ENCODE data around the gene OMG.

DNA sequence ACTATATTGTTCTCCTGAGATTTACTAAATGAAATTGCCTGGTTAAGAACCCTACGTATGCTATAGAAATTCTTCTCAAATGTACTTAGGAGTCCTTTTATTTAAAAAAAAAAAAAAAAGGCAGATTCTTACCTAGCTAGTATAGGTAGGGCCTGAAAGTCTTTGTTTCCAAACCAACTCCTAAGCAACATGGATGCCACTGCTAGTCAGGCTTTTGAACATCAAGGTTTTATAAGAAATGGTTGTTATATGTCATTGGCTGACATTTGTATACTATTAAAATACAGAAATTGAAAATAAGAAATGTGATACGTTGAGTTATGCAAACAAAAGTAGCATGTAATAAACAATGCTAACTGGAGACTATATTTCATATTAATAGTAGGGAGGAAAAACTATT lies 23.2 kb upstream of the OMG start:
- TF ChIP-seq, protein P1, sequence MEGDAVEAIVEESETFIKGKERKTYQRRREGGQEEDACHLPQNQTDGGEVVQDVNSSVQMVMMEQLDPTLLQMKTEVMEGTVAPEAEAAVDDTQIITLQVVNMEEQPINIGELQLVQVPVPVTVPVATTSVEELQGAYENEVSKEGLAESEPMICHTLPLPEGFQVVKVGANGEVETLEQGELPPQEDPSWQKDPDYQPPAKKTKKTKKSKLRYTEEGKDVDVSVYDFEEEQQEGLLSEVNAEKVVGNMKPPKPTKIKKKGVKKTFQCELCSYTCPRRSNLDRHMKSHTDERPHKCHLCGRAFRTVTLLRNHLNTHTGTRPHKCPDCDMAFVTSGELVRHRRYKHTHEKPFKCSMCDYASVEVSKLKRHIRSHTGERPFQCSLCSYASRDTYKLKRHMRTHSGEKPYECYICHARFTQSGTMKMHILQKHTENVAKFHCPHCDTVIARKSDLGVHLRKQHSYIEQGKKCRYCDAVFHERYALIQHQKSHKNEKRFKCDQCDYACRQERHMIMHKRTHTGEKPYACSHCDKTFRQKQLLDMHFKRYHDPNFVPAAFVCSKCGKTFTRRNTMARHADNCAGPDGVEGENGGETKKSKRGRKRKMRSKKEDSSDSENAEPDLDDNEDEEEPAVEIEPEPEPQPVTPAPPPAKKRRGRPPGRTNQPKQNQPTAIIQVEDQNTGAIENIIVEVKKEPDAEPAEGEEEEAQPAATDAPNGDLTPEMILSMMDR (IDR thresholded peaks at IDR 0.05): no peak
- no peak for TF ChIP-seq EP300 (IDR thresholded peaks at IDR 0.05)
